K562 (cell line): ENCODE data around the gene PLPPR4.

Source experiments
- MAX ChIP-seq: sonication (generic); formaldehyde crosslinking; IDR thresholded peaks from 2 replicates; pipeline ENCODE4 v1.9.0; 2022; ENCODE audit warnings: mild to moderate bottlenecking, missing genetic modification reagents
- POLR2A ChIP-seq: fragments of 450-650 bp; conservative IDR thresholded peaks from 2 replicates; pipeline ENCODE4 v1.6.1; 2016
- ZNF717 ChIP-seq: fragments of 250-450 bp; sonication (Bioruptor Pico); IDR thresholded peaks from 2 replicates; pipeline ENCODE4 v1.5.0; 2021
- ZZZ3 ChIP-seq: fragments of 450-650 bp; IDR thresholded peaks from 2 replicates; pipeline ENCODE4 v1.6.1; 2016; ENCODE audit warnings: antibody characterized with exemption, mild to moderate bottlenecking, moderate library complexity
- TF ChIP-seq, protein P1 (sequence below), 3 experiments: IDR thresholded peaks in 2 of 3; conservative IDR thresholded peaks in 1 of 3; 2 replicates each; pipeline ENCODE4 v1.5.1; 2011 to 2012; ENCODE audit warnings: low read length in 3 of 3, mild to moderate bottlenecking in 3 of 3, control low read depth in 2 of 3, improper control_type of control experiment in 1 of 3, inconsistent platforms in 1 of 3, low read depth in 1 of 3, mixed read lengths in 1 of 3, moderate library complexity in 1 of 3; ENCODE audit not compliant: insufficient read depth in 2 of 3

GRCh38 chr1:99331636-99332035, 67.3 kb downstream of the PLPPR4 start:
- TF ChIP-seq ZZZ3: no peak
- TF ChIP-seq MAX (CRISPR knock-in tag): no peak
- TF ChIP-seq POLR2A: no peak
- TF ChIP-seq, protein P1, sequence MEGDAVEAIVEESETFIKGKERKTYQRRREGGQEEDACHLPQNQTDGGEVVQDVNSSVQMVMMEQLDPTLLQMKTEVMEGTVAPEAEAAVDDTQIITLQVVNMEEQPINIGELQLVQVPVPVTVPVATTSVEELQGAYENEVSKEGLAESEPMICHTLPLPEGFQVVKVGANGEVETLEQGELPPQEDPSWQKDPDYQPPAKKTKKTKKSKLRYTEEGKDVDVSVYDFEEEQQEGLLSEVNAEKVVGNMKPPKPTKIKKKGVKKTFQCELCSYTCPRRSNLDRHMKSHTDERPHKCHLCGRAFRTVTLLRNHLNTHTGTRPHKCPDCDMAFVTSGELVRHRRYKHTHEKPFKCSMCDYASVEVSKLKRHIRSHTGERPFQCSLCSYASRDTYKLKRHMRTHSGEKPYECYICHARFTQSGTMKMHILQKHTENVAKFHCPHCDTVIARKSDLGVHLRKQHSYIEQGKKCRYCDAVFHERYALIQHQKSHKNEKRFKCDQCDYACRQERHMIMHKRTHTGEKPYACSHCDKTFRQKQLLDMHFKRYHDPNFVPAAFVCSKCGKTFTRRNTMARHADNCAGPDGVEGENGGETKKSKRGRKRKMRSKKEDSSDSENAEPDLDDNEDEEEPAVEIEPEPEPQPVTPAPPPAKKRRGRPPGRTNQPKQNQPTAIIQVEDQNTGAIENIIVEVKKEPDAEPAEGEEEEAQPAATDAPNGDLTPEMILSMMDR (IDR thresholded peaks at IDR 0.05 in 2 of 3, conservative IDR thresholded peaks at IDR 0.05 in 1 of 3; ENCODE audit: insufficient read depth in 2 of 3, low read depth in 1 of 3, low read length in 3 of 3): no peak
- no peak for TF ChIP-seq ZNF717 (CRISPR knock-in tag)
